Pancreas (tissue), 10 donors: ENCODE data around the gene PELO. TPM values are rescaled to one million over a fixed set of nuclear protein-coding genes. Genes with fewer than 3 reads are reported as not detected.
A peak's percentile ranks its signal among the peaks of the same experiment; 100 is the strongest.

ENCODE experiments used
- ATAC-seq, 4 donors: fragments of 200-7000 bp; cut with Tn5 transposase; one replicate each; pipeline versions ENCODE4 v1.8.0 to v1.9.1; 2020; ENCODE audit warnings: mild to moderate bottlenecking in 4 of 4, moderate library complexity in 4 of 4
- DNase-seq, 6 donors: peaks; one replicate each; pipeline ENCODE4 v3.0.0-alpha.2; 2020
- FAIRE-seq: peaks from 2 replicates; lab custom pipeline; 2012; peaks lifted over from hg19 to GRCh38; lab: Jason Lieb, UNC
- H3K27ac ChIP-seq, 4 donors: fragments of 200-600 bp; sonication (generic); 1 replicate in 3 of 4; 2 replicates in 1 of 4; pipeline versions ENCODE4 v1.5.0 to v1.8.0; 2020
- H3K27me3 ChIP-seq, 4 donors: fragments of 200-600 bp; one replicate each; pipeline ENCODE4 v1.8.0; 2021
- H3K36me3 ChIP-seq, 3 donors: fragments of 200-600 bp; sonication (generic) in 1 of 3; one replicate each; pipeline versions ENCODE4 v1.5.0 to v1.8.0; 2020 to 2021
- H3K4me1 ChIP-seq, 3 donors: fragments of 200-600 bp; one replicate each; pipeline ENCODE4 v1.8.0; 2021
- H3K4me3 ChIP-seq, 4 donors: fragments of 200-600 bp; sonication (generic) in 2 of 4; one replicate each; pipeline versions ENCODE4 v1.5.0 to v1.8.0; 2020 to 2021
- H3K9me3 ChIP-seq, 4 donors: fragments of 200-600 bp; one replicate each; pipeline ENCODE4 v1.8.0; 2021
- CTCF ChIP-seq, 4 donors: fragments of 200-600 bp; sonication (generic) in 3 of 4; IDR thresholded peaks; one replicate each; pipeline versions ENCODE4 v1.5.0 to v1.8.0; 2021; ENCODE audit warnings: antibody characterized with exemption in 4 of 4
- WGBS, 2 donors: extraction: QIAGEN DNeasy Blood & Tissue Kit; methylation state at CpG; one replicate each; pipeline ENCODE4 v1.1.7; 2013; 5-methylcytosine and 5-hydroxymethylcytosine counted together
- intact Hi-C, 3 donors: fragments of 100-400 bp; cut with DNase I; formaldehyde crosslinking; loops; one replicate each; pipeline versions ENCODE4 v1.11.1 to v1.14.2; 2022
- polyA plus RNA-seq, 2 donors: library from polyadenylated mRNA; stranded (reverse); fragments of 200-250 nt; gene quantifications; one replicate each; pipeline ENCODE4 v1.2.3, GENCODE V29; 2013
- total RNA-seq, 6 donors: library from RNA; stranded (reverse); fragmentation: NEBNext Ultra II Directional in 4 of 6; extraction: Animal tissue kit (Norgen Biotek cat#: 25700) in 4 of 6; gene quantifications; one replicate each; pipeline versions ENCODE4 v1.2.1 to v1.2.4, GENCODE V29; 2021 to 2023
- donor health status: healthy with polysubstance abuse.
- donor health status: DM: no; HTN: no; CAD: no; lungs with moderate emphysema.
- donor health status: DM: no; HTN: no; CAD: no.
- donor health status: control.
- donor health status: control.
- donor health status: Bipolar disorder and iron deficiency.
- donor health status: DM: yes; HTN: yes; CAD: no.
- donor health status: DM: no; HTN: no; CAD: no.
- donor health status: DM: no; HTN: no; CAD: no.
- donor health status: DM: yes; HTN: yes; CAD: no.

The PELO gene
- total and polyA plus RNA-seq, 8 donors, result 2.0 to 12.2 (median 7.0) TPM

GRCh38 chr5:52749666-52750065 lies 38.0 kb upstream of the PELO start:
- DNase-seq (no peak), ATAC-seq (no peak), FAIRE-seq (no peak)
- no peak overlapping the region for H3K4me3 ChIP-seq
- H3K36me3 ChIP-seq, result no peaks in the 10 kb centered on the region
- H3K4me1 ChIP-seq, result no peaks in the 10 kb centered on the region
- H3K9me3 ChIP-seq, result no peaks in the 10 kb centered on the region
- TF ChIP-seq CTCF (IDR thresholded peaks at IDR 0.05), result no peak
- no peak overlapping the region for H3K27ac ChIP-seq
- H3K27me3 ChIP-seq, result no peaks in the 10 kb centered on the region
- intact Hi-C loops, result no loop called here

- no peak for FAIRE-seq
- ATAC-seq, result peak in 1 of 4 donors; percentile 31
- no peaks in the 10 kb centered on the region for H3K9me3 ChIP-seq
- no peak overlapping the region for H3K27ac ChIP-seq
- WGBS, 2 donors, result 70 to 75% methylated on average over 1 of the region's 1 CpG
- H3K4me3 ChIP-seq, result no peak overlapping the region
- no peaks in the 10 kb centered on the region for H3K27me3 ChIP-seq
- TF ChIP-seq CTCF (IDR thresholded peaks at IDR 0.05), result no peak
- H3K4me1 ChIP-seq, result no peaks in the 10 kb centered on the region
- H3K36me3 ChIP-seq, result no peaks in the 10 kb centered on the region
- intact Hi-C loops, result no loop called here
- no peak for DNase-seq
Observed at GRCh38 chr5:52751137-52751536, 36.6 kb upstream of the PELO start.

GRCh38 chr5:52754051-52754450 lies 33.7 kb upstream of the PELO start:
- intact Hi-C loops, result no loop called here
- H3K36me3 ChIP-seq, result no peaks in the 10 kb centered on the region
- no peak for ATAC-seq
- H3K27ac ChIP-seq, result no peak overlapping the region
- TF ChIP-seq CTCF (IDR thresholded peaks at IDR 0.05), result no peak
- no peak for FAIRE-seq
- H3K4me1 ChIP-seq, result no peaks in the 10 kb centered on the region
- H3K4me3 ChIP-seq, result no peak overlapping the region
- no peaks in the 10 kb centered on the region for H3K27me3 ChIP-seq
- DNase-seq, result no peak
- WGBS, 2 donors, result 62 to 79% methylated on average over 2 of the region's 2 CpGs
- H3K9me3 ChIP-seq, result no peaks in the 10 kb centered on the region

- H3K27ac ChIP-seq, result no peak overlapping the region
- no peaks in the 10 kb centered on the region for H3K27me3 ChIP-seq
- ATAC-seq (no peak), FAIRE-seq (no peak), DNase-seq (no peak)
- H3K4me1 ChIP-seq, result no peaks in the 10 kb centered on the region
- WGBS, 2 donors, result 66 to 73% methylated on average over 2 of the region's 2 CpGs
- intact Hi-C loops, result no loop called here
- no peaks in the 10 kb centered on the region for H3K9me3 ChIP-seq
- no peak for TF ChIP-seq CTCF (IDR thresholded peaks at IDR 0.05)
- no peaks in the 10 kb centered on the region for H3K36me3 ChIP-seq
- no peak overlapping the region for H3K4me3 ChIP-seq
Observed at GRCh38 chr5:52757527-52757926, 30.2 kb upstream of the PELO start.

- no peaks in the 10 kb centered on the region for H3K27me3 ChIP-seq
- FAIRE-seq (no peak), DNase-seq (no peak), ATAC-seq (no peak)
- no peak overlapping the region for H3K27ac ChIP-seq
- no peaks in the 10 kb centered on the region for H3K9me3 ChIP-seq
- TF ChIP-seq CTCF (IDR thresholded peaks at IDR 0.05), result no peak
- intact Hi-C loops, result no loop called here
- 78 to 86% methylated on average over 5 of the region's 5 CpGs for WGBS, 2 donors
- no peaks in the 10 kb centered on the region for H3K36me3 ChIP-seq
- H3K4me3 ChIP-seq, result no peak overlapping the region
- H3K4me1 ChIP-seq, result no peaks in the 10 kb centered on the region
Observed at GRCh38 chr5:52758014-52758413, 29.7 kb upstream of the PELO start.
